NCI-H1694 (cell line): ENCODE results near the gene CRACR2A.

Experiments used
- DNase-seq: peaks from one replicate; lab custom pipeline; 2025; lab: John Stamatoyannopoulos, UW

CRACR2A gene

GRCh38 chr12:3752741-3753486, at the start of gene CRACR2A:
TSS of gene CRACR2A (minus strand) at chr12:3753109. CDS start at chr12:3696999, 56,110 bp downstream.
- DNase-seq, result peak; percentile 54

- DNase-seq, result no peak
These were observed 44.7 kb upstream of the CRACR2A start for GRCh38 chr12:3797531-3798048.

- DNase-seq, result no peak
These were observed 42.7 kb upstream of the CRACR2A start for GRCh38 chr12:3795492-3796133.

GRCh38 chr12:3795066-3795465, 42.2 kb upstream of the CRACR2A start:
- no peak for DNase-seq

- DNase-seq, result no peak
These were observed 39.8 kb upstream of the CRACR2A start for GRCh38 chr12:3792623-3793288.

GRCh38 chr12:3791256-3791874, 38.5 kb upstream of the CRACR2A start:
- DNase-seq, result no peak

GRCh38 chr12:3790642-3791041, 37.7 kb upstream of the CRACR2A start:
- no peak for DNase-seq

GRCh38 chr12:3789838-3790237, 36.9 kb upstream of the CRACR2A start:
- no peak for DNase-seq

GRCh38 chr12:3777206-3777809, 24.4 kb upstream of the CRACR2A start:
- DNase-seq, result peak; percentile 70

GRCh38 chr12:3775385-3776035, 22.6 kb upstream of the CRACR2A start:
- no peak for DNase-seq

GRCh38 chr12:3772380-3772779, 19.5 kb upstream of the CRACR2A start:
- DNase-seq, result peak; percentile 35

- DNase-seq, result peak; percentile 28
These were observed 18.9 kb upstream of the CRACR2A start for GRCh38 chr12:3771853-3772252.

- no peak for DNase-seq
These were observed 18.0 kb upstream of the CRACR2A start for GRCh38 chr12:3770891-3771290.

- DNase-seq, result no peak
These were observed 16.1 kb upstream of the CRACR2A start for GRCh38 chr12:3768911-3769447.

- no peak for DNase-seq
These were observed 8.3 kb upstream of the CRACR2A start for GRCh38 chr12:3761116-3761735.

- no peak for DNase-seq
These were observed 7.0 kb upstream of the CRACR2A start for GRCh38 chr12:3759878-3760277.

GRCh38 chr12:3757261-3757660, 4.4 kb upstream of the CRACR2A start:
- no peak for DNase-seq

GRCh38 chr12:3755898-3756297, 3.0 kb upstream of the CRACR2A start:
- DNase-seq, result no peak

GRCh38 chr12:3753544-3754284, 805 bp upstream of the CRACR2A start:
- peak; percentile 46 for DNase-seq
